GM18519 (cell line): ENCODE data around the gene PTPN4.
"Not testable (repeated sequence)": the region's sequence is repeated elsewhere in the genome, so short reads cannot be mapped to it uniquely, and the experiment has no call there.

Experiments
- ATAC-seq: cut with Tn5 transposase; IDR thresholded peaks from one replicate; pipeline ENCODE4 v1.9.1; 2021; ENCODE audit warnings: mild to moderate bottlenecking, moderate library complexity; ENCODE audit not compliant: unreplicated experiment, low FRiP score

The PTPN4 gene

GRCh38 chr2:120004254-120004653 is 244.5 kb downstream of the PTPN4 start:
- ATAC-seq = no peak

DNA sequence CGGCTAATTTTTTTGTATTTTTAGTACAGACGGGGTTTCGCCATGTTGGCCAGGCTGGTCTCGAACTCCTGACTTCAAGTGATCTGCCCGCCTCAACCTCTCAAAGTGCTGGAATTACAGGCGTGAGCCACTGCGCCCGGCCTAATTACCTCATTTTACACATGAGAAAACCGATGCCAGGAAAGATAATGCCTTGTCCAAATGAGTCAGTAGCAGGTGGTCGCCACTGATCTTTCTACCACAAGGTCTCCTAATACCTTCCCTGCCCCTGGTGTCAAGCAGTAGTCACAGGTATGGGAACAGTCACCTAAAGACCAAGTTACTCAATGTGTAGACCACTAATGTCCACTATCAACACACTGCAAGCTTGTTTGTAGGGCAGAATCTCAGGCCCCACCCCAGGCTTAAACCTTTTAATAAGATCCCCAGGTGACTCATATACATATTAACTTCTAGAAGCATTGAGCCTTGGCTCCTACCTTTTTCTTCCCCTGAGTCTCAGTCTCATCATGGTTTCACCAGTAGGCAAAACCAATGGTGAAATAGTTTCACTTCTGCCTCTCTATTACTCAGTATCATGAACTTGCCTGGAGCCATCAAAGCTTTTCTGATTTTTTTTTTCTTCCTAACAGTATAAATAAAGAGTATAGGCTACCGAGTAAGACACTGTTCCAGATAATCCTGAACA is 246.3 kb downstream of the PTPN4 start:
- no peak for ATAC-seq

- no peak for ATAC-seq
Observed at GRCh38 chr2:120007851-120008250, 248.1 kb downstream of the PTPN4 start.

DNA sequence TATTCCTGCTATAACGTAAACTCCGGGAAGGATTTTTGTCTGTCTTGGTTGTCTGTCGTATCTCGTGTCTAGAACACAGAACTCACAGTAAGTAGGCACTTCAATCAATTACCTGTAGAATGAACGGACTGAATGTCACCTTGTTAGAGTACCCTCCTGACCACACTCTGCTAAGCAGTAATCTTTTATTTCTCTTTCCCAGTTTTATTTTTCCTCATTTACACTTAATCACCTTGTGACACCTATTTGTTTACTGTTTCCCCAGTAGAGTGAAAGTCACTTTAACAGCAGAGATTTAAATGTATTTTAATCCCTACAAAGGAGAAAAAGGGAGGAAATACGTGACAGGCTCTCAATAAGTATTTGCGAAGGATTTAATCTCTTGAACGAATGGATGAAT is 252.6 kb downstream of the PTPN4 start:
- no peak for ATAC-seq

DNA sequence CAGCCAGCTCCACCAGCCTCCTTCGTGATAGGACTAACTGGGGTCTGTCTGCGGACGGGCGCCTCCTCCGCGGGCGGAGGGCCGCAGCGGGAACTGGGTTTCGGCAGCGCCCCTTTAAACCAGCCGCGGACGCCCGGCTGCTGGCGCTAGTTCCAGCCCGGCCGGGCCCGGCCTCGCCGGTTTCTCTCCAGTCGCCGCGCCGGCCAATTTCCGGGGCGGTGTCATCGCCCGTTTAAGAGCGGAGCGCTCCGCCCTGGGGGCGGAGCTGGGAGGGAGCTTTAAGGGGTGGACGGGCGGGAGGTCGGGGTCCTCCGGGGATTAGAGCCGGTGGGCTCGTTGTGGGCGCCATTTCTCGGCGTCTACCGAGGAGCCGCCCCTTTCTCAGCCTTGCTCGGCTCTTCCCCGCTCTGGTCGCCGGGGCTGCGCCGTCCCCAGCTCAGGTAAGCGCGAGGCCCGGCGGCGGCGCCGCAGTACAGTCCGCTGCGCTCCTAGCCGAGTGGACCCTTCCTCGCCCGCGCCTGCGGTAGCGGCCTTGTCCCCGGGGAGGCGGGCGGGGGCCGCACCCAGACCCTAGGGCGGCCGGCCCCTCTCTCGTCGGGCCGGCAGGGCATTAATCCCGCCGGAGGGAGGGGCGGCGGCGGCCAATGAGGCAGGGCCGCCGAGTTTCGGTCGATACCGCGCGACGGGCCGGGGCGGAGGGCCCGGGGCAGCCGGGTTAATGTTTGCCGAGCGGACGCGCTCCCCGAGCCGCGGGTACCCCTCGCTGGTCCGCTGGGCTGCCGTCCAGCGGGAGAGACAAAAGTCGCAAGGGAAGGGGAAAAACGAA is 253.3 kb downstream of the PTPN4 start, which contains the start of gene EPB41L5:
Gene EPB41L5 (plus strand): TSS at position 307 of the 826 bp plus-strand sequence. CDS start 6,008 bp downstream, outside the sequence.
- peak; percentile 93 for ATAC-seq

DNA sequence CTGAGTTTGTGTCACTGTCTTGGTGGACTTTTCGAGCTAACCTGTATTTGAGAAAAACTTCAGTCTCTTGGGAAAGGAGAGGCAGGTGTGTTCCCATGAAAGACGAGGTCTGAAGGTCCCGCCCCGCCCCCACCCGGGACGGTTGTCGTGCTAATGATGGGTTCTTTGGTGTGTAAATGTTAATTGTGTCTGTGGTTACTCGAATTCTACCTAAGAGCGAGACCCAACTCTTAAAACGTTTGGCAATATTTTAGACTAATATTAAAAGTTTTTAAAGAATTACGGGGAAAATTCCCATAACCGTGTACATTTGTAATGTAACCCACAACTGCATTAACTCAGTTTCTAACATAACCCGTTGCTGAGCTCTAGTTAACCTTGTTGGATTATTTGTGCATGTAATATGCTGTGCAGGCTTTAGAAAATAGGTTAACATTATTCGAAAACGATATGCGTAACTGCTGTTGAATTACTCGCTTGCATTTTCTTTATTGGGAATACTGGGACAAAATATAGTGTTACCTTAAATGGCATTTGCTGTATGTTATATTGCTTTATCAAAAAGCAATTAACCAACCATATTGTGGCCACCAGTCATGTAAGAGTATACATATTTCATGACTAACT is 254.0 kb downstream of the PTPN4 start:
- no peak for ATAC-seq

DNA sequence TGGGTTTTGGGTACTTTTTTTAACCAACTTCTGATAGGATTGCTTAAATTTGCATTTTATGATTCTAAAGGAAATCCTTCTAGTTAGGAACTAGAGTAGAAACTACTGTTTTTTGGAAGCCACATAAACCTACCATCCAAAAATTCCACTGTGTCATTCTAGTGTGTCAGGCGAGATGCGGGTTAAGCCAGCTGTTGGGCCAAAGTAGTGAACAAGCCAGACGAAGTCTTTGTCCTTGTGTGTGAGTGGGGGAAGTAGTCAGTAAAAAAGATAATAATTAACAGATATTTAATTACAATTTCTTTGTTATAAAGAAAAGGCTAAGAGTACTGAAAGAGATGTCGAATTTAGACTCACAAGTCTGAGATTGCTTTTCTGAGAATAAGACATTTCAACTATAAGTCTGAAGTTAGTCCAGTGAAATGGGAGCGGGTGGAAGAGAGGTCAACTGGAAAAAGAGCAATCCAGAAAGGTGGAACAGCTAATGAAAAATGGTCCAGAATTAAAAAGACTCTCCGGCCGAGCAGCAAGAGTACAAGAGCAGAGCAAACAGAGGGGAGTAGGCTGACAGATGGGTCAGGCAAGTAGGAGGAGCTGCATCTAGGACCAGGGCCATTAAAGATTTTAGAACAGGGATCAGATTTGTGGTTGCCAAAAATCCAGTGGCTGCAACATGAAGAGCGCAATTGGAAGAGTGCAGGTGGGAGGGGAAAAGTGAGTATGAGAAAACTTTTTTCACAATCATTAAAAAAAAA is 254.7 kb downstream of the PTPN4 start:
- ATAC-seq = no peak

DNA sequence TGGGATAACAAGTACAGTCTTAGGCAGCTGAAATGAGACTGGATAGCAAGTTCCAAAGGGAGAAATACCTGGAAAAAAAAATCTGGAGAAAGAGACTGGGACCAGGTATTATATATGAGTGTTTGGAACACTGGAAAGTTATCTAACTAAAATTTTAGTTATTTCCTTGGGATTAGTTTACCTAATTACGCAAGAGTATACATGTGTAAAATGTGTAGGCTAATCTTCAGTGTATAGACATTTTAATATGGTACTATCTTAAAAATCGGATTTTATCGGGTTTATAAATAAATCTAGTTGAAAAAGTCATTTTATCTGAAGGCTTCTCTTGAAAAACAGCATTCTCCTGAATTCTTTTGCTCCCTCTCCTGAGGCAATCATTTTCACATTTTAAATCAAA is 257.1 kb downstream of the PTPN4 start:
- no peak for ATAC-seq

DNA sequence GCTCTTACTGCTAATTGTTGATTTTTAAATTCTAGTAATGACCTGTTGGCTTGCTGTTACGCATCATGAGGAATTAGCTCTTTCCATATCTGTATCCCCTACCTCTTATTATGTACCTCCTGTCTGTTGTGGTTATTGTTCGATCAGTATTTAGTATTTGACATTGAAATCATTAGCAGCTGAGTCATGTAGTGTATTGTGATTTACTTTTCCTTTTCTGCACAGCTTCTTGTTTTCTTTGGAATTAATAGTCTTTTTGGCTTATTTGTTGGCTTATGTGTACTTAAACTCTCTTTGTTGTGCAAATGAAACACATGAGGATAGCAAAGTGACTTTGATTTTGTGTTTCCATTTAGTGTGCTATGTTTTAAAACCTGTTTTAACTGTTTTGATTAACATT is 257.5 kb downstream of the PTPN4 start:
- ATAC-seq = no peak

DNA sequence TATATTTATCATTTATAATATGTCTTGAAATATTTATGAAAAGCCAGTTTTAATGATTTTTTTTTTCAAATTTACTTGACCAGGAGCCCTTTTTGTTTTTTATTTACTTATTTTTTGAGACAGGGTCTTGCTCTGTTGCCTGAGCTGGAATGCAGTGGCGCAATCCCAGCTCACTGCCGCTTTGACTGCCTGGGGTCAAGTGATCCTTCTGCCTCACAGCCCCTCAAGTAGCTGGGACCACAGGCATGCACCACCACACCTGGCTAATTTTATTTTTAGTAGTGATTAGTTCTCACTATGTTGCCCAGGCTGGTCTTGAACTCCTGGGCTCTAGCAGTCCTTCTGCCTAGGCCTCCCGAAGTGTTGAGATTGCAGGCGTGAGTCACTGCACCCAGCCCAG is 258.8 kb downstream of the PTPN4 start:
- ATAC-seq = no peak

GRCh38 chr2:120020554-120020953 is 260.8 kb downstream of the PTPN4 start:
- ATAC-seq = no peak

DNA sequence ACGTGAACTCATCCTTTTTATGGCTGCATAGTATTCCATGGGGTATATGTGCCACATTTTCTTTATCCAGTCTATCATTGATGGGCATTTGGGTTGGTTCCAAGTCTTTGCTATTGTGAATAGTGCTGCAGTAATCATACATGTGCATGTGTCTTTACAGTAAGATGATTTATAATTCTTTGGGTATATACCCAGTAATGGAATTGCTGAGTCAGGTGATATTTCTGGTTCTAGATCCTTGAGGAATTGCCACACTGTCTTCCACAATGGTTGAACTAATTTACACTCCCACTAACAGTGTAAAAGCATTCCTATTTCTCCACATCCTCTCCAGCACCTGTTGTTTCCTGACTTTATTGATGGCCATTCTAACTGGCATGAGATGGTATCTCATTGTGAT is 262.8 kb downstream of the PTPN4 start:
- ATAC-seq = not testable (repeated sequence)

- no peak for ATAC-seq
Observed at GRCh38 chr2:120026890-120027289, 267.2 kb downstream of the PTPN4 start.

GRCh38 chr2:120028795-120029194 is 269.1 kb downstream of the PTPN4 start:
- no peak for ATAC-seq

DNA sequence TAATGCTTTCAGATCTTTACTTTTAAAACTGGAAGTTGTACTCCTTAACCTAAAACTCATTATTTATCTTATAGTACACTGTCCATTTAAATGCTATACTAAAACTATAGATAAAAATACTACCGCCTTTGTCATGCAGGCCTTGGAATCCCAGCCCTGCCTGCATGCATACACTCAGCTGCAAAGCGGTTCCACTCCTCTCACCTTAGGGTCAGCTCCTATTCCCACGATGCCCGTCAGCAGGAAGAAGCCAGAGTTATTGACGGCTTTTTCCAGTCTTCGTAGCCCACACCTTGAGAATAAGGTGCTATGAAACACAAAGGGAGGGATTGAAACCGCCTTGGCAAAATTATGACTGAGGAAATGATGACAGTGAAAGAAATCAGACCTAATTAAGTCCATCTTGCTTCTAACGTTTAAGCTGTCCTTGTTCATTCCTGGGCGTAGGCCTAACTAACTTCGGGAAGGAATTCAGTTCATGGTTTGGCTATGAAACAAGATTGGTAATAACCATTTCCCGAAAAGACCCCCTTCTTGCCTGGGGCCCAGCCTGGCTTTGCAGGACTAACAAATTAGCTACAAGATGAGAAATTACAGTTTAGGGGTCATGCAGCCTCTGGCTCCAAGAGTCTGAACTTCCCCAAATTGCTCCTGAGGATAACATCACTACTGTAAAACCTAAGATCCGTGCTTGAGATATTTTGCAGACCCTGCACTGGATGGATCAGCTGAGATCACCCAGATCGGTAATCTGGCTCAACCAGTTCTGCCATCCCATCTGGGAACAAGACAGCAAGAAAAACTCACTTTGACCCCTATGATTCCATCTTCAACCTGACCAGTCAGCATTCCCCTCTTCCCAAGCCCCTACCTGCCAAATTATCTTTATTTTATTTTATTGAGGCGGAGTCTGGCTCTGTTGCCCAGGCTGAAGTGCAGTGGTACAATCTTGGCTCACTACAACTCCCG is 270.2 kb downstream of the PTPN4 start:
- no peak for ATAC-seq

GRCh38 chr2:120032297-120032696 is 272.6 kb downstream of the PTPN4 start:
- no peak for ATAC-seq
